Measurements from ENCODE around the gene ZNF740. TPM values are rescaled to one million over a fixed set of nuclear protein-coding genes. Genes with fewer than 3 reads are reported as not detected.

ZNF740 gene, protein sequence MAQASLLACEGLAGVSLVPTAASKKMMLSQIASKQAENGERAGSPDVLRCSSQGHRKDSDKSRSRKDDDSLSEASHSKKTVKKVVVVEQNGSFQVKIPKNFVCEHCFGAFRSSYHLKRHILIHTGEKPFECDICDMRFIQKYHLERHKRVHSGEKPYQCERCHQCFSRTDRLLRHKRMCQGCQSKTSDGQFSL
- 16.7 TPM for total RNA-seq

DNA sequence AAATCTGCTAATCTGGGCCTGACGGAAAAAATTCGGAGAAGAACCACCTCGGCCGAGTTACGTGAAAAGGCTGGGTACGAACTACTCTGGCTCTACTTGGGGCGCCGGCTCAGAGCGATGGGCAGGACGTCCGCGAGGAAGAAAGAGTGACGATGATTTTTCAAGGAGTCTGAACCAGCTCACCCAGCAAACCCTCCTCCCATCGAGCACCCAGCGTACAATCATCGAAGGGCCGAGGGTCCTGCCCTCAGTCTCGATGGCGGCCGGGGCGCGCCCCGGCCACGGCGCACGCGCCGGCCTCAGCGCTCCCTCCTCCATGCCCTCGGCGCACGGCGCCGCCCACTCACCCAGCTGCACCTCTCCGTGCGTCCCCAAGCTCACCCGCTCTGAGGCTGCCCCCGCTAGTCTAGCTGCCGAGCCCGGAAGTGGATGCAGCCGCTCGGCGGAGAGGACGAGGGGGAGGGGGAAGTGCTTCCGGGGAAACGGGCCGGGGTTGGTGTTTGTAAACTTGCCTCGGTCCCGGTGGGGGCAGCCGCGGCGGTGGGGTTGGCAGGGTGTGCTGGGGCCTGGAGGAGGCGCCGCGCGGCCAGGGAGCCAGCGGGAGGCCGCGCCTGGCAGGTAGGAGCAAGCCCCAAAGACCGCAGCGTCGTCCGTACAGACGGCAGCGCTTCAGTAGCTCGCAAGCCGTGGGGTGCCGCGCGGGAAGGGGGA is at the start of gene ZNF740, which contains the start of gene CSAD:
ZNF740 (plus strand) TSS at position 503 of the 711 bp plus-strand sequence. CDS start 1,262 bp downstream, outside the sequence.
CSAD (minus strand) TSS at position 706 of the 711 bp plus-strand sequence. CDS start 7,455 bp downstream, outside the sequence.
- Histone ChIP-seq H3K9me3 (ENCODE audit: control insufficient read depth in 3 of 3, low read length in 3 of 3) (no peaks in the 10 kb centered on the region), H3K4me3 (ENCODE audit: low read length in 3 of 3) (peak within 1 kb of the TSS; percentile 92), H3K36me3 (ENCODE audit: control insufficient read depth in 3 of 3, insufficient read depth in 3 of 3, low read length in 3 of 3) (peaks cover 19 to 32% (median 30%) of the 10 kb centered on the region in 3 donors), H3K4me1 (ENCODE audit: control insufficient read depth in 3 of 3, insufficient read depth in 3 of 3, low read length in 3 of 3) (peaks cover 38 to 46% (median 44%) of the 10 kb centered on the region in 3 donors), H3K27me3 (ENCODE audit: control insufficient read depth in 3 of 3, insufficient read depth in 3 of 3, low read length in 3 of 3) (no peaks in the 10 kb centered on the region), H3K27ac (ENCODE audit: low read depth, low read length) (peak within 1 kb of the TSS; percentile 92), H3K9ac (ENCODE audit: low read depth in 1 of 3, low read length in 3 of 3) (peak within 1 kb of the TSS; percentile 91 to 98 (median 96))

DNA sequence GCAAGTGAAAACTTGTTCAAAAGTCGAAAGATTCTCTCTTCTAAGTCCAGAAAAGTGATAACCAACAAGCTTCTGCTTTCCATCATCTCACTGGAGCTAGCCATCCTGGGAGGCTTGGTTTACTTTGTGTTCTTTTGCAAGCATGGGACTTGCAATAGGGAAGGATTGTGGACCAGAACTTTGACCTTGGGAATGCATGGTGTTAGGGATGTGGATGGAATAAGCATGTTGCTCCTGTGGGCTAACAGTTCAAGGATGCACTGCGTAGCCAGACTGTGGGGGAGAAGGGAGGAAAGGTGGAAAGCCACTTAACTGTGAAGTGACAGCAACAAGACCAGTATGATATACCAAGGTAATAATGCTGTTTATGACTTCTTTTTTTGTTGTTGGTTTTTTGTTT is 48.7 kb upstream of the ZNF740 start:
- no peaks in the 10 kb centered on the region for H3K4me1 ChIP-seq (ENCODE audit: control insufficient read depth in 3 of 3, insufficient read depth in 3 of 3, low read length in 3 of 3)
- no peaks in the 10 kb centered on the region for H3K36me3 ChIP-seq (ENCODE audit: control insufficient read depth in 3 of 3, insufficient read depth in 3 of 3, low read length in 3 of 3)
- no peak overlapping the region for H3K9ac ChIP-seq (ENCODE audit: low read depth in 1 of 3, low read length in 3 of 3)
- H3K27me3 ChIP-seq (ENCODE audit: control insufficient read depth in 3 of 3, insufficient read depth in 3 of 3, low read length in 3 of 3) = no peaks in the 10 kb centered on the region
- no peak overlapping the region for H3K27ac ChIP-seq (ENCODE audit: low read depth, low read length)
- H3K9me3 ChIP-seq (ENCODE audit: control insufficient read depth in 3 of 3, low read length in 3 of 3) = no peaks in the 10 kb centered on the region
- H3K4me3 ChIP-seq (ENCODE audit: low read length in 3 of 3) = no peak overlapping the region

DNA sequence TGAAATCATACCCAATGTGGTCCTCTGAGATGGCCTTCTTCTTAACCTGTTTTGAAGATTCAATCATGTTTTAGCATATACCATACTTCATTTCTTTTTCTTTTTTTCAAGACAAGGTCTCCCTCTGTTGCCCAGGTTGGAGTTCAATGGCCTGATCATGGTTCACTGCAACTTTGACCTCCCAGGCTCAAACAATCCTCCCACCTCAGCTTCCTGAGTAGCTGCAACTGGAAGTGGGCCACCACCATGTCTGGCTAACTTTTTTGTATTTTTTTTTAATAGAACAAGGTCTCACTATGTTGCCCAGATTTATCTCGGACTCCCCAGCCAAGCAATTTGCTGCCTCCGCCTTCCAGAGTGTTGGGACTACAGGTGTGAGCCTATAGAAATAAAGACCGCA is 46.8 kb upstream of the ZNF740 start:
- no peak overlapping the region for H3K9ac ChIP-seq (ENCODE audit: low read depth in 1 of 3, low read length in 3 of 3)
- no peak overlapping the region for H3K4me3 ChIP-seq (ENCODE audit: low read length in 3 of 3)
- no peaks in the 10 kb centered on the region for H3K27me3 ChIP-seq (ENCODE audit: control insufficient read depth in 3 of 3, insufficient read depth in 3 of 3, low read length in 3 of 3)
- H3K4me1 ChIP-seq (ENCODE audit: control insufficient read depth in 3 of 3, insufficient read depth in 3 of 3, low read length in 3 of 3) = no peaks in the 10 kb centered on the region
- H3K36me3 ChIP-seq (ENCODE audit: control insufficient read depth in 3 of 3, insufficient read depth in 3 of 3, low read length in 3 of 3) = no peaks in the 10 kb centered on the region
- no peak overlapping the region for H3K27ac ChIP-seq (ENCODE audit: low read depth, low read length)
- H3K9me3 ChIP-seq (ENCODE audit: control insufficient read depth in 3 of 3, low read length in 3 of 3) = no peaks in the 10 kb centered on the region

DNA sequence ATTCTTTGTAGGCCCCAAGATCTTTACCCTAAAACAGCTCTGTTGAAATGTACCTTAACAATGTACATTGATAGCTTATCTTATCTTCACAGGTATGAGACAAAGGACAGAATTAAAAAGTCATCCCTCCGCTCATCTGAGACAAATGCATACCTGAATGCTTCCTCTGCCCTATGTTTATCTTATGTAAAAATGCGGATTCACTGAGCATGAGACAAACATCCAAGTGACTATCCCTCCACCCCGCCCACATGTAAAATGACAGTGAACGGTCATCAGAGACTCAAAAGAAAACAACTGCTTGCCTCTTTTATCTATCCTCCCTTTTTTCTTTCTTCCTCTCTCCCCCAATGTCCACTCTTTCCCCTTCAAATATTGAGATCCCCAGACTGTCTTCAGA is 37.2 kb upstream of the ZNF740 start:
- H3K4me1 ChIP-seq (ENCODE audit: control insufficient read depth in 3 of 3, insufficient read depth in 3 of 3, low read length in 3 of 3) = no peaks in the 10 kb centered on the region
- no peak overlapping the region for H3K9ac ChIP-seq (ENCODE audit: low read depth in 1 of 3, low read length in 3 of 3)
- H3K4me3 ChIP-seq (ENCODE audit: low read length in 3 of 3) = no peak overlapping the region
- H3K27ac ChIP-seq (ENCODE audit: low read depth, low read length) = no peak overlapping the region
- H3K9me3 ChIP-seq (ENCODE audit: control insufficient read depth in 3 of 3, low read length in 3 of 3) = no peaks in the 10 kb centered on the region
- no peaks in the 10 kb centered on the region for H3K27me3 ChIP-seq (ENCODE audit: control insufficient read depth in 3 of 3, insufficient read depth in 3 of 3, low read length in 3 of 3)
- no peaks in the 10 kb centered on the region for H3K36me3 ChIP-seq (ENCODE audit: control insufficient read depth in 3 of 3, insufficient read depth in 3 of 3, low read length in 3 of 3)

DNA sequence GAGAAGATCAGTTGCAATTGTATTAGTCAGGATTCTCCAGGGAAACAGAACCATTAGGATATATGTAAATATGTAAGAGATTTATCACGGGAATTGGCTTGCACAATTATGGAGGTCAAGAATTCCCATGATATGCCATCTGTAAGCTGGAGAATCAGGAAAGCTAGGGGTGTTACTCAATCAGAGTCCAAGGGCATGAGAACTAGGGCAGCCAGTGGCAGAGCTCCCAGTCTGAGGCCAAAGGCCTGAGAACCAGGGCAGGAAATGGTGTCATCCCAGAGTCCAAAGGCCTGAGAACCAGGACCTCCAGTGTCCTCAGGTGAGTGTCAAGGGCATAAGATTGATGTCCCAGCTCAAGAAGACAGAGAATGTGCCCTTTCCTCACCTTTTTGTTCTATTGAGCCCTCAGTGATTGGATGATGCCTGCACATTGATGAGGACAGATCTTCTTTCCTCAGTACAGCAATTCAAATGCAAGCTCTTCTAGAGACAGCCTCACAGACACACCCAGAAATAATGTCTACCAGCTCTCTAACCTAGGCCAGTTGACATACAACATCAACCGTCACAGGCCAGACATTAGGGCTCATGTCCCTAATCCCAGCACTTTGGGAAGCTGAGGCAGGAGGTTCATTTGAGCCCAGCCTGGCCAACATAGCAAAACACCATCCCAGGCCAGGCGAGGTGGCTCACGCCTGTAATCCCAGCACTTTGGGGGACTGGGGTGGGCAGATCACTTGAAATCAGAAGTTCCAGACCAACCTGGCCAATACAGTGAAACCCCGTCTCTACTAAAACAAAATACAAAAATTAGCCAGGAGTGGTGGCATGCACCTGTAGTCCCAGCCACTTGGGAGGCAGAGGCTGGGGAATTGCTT is 34.9 kb upstream of the ZNF740 start:
- Histone ChIP-seq H3K4me3 (ENCODE audit: low read length in 3 of 3) (no peak overlapping the region), H3K9me3 (ENCODE audit: control insufficient read depth in 3 of 3, low read length in 3 of 3) (no peaks in the 10 kb centered on the region), H3K27me3 (ENCODE audit: control insufficient read depth in 3 of 3, insufficient read depth in 3 of 3, low read length in 3 of 3) (no peaks in the 10 kb centered on the region), H3K36me3 (ENCODE audit: control insufficient read depth in 3 of 3, insufficient read depth in 3 of 3, low read length in 3 of 3) (no peaks in the 10 kb centered on the region), H3K27ac (ENCODE audit: low read depth, low read length) (no peak overlapping the region), H3K9ac (ENCODE audit: low read depth in 1 of 3, low read length in 3 of 3) (no peak overlapping the region), H3K4me1 (ENCODE audit: control insufficient read depth in 3 of 3, insufficient read depth in 3 of 3, low read length in 3 of 3) (no peaks in the 10 kb centered on the region)

DNA sequence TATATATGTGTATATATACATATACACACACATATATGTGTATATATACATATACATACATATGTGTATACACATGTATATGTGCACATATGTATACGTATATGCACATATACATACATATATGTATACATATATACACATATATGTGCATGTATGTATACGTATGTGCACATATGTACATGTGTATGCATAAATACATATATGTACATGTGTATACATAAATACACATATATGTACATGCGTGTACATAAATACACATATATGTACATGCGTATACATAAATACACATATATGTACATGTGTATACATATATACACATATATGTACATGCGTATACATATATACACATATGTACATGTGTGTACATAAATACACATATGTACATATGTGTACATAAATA is 33.3 kb upstream of the ZNF740 start:
- Histone ChIP-seq H3K4me1 (ENCODE audit: control insufficient read depth in 3 of 3, insufficient read depth in 3 of 3, low read length in 3 of 3) (no peaks in the 10 kb centered on the region), H3K36me3 (ENCODE audit: control insufficient read depth in 3 of 3, insufficient read depth in 3 of 3, low read length in 3 of 3) (no peaks in the 10 kb centered on the region), H3K9ac (ENCODE audit: low read depth in 1 of 3, low read length in 3 of 3) (no peak overlapping the region), H3K4me3 (ENCODE audit: low read length in 3 of 3) (no peak overlapping the region), H3K27ac (ENCODE audit: low read depth, low read length) (no peak overlapping the region), H3K9me3 (ENCODE audit: control insufficient read depth in 3 of 3, low read length in 3 of 3) (no peaks in the 10 kb centered on the region), H3K27me3 (ENCODE audit: control insufficient read depth in 3 of 3, insufficient read depth in 3 of 3, low read length in 3 of 3) (no peaks in the 10 kb centered on the region)

DNA sequence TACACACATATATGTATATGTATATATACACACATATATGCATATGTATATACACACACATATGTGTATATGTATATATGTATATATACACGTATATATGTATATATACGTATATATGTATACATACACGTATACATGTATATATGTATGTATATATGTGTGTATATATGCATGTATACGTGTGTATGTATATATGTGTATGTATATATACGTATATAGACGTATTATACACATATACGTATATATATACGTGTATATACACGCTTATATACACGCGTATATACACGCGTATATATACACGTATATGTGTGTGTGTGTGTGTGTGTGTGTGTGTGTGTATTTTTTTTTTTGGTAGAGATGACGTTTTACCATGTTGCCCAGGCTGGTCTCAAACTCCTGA is 32.9 kb upstream of the ZNF740 start:
- H3K4me1 ChIP-seq (ENCODE audit: control insufficient read depth in 3 of 3, insufficient read depth in 3 of 3, low read length in 3 of 3) = no peaks in the 10 kb centered on the region
- H3K36me3 ChIP-seq (ENCODE audit: control insufficient read depth in 3 of 3, insufficient read depth in 3 of 3, low read length in 3 of 3) = no peaks in the 10 kb centered on the region
- no peak overlapping the region for H3K9ac ChIP-seq (ENCODE audit: low read depth in 1 of 3, low read length in 3 of 3)
- no peaks in the 10 kb centered on the region for H3K27me3 ChIP-seq (ENCODE audit: control insufficient read depth in 3 of 3, insufficient read depth in 3 of 3, low read length in 3 of 3)
- no peaks in the 10 kb centered on the region for H3K9me3 ChIP-seq (ENCODE audit: control insufficient read depth in 3 of 3, low read length in 3 of 3)
- H3K4me3 ChIP-seq (ENCODE audit: low read length in 3 of 3) = no peak overlapping the region
- H3K27ac ChIP-seq (ENCODE audit: low read depth, low read length) = no peak overlapping the region

DNA sequence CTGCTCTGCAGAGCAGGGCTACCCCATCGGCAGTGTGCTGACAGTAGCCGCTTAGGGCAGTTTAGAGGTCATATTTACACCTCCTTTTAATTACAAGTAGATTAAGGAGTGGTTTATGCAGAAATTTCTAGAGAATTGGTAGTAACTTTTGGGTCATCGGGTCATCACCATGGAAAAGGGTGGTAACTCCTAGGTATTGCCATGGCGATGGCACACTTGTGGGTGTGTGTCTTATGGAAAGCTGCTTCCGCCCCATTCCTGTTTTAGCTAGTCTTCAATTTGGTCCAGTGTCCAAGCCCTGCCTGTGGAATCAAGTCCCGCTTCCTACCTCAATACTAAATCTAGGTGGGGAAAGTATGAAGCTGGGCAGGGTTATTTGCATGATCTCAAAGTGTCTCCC is 29.5 kb upstream of the ZNF740 start:
- Histone ChIP-seq H3K4me1 (ENCODE audit: control insufficient read depth in 3 of 3, insufficient read depth in 3 of 3, low read length in 3 of 3) (no peaks in the 10 kb centered on the region), H3K27me3 (ENCODE audit: control insufficient read depth in 3 of 3, insufficient read depth in 3 of 3, low read length in 3 of 3) (no peaks in the 10 kb centered on the region), H3K4me3 (ENCODE audit: low read length in 3 of 3) (no peak overlapping the region), H3K9me3 (ENCODE audit: control insufficient read depth in 3 of 3, low read length in 3 of 3) (no peaks in the 10 kb centered on the region), H3K27ac (ENCODE audit: low read depth, low read length) (no peak overlapping the region), H3K9ac (ENCODE audit: low read depth in 1 of 3, low read length in 3 of 3) (no peak overlapping the region), H3K36me3 (ENCODE audit: control insufficient read depth in 3 of 3, insufficient read depth in 3 of 3, low read length in 3 of 3) (no peaks in the 10 kb centered on the region)

DNA sequence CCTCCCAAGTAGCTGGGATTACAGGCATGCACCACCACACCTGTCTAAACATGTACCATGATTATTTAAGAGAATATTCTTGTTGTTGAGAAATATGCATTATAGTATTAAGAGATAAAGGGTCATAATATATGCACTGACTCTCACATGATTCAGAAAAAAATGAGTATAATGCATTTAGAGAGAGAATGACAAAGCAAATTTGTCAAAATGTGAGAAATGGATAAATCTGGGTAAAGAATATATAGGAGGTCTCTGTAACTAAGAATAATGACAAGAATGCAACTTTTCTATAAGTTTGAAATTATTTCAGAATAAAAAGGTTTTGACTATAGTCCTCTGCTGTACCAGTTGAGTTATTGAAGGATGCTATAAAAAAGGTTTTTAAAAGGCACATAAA is 28.1 kb upstream of the ZNF740 start:
- no peaks in the 10 kb centered on the region for H3K36me3 ChIP-seq (ENCODE audit: control insufficient read depth in 3 of 3, insufficient read depth in 3 of 3, low read length in 3 of 3)
- H3K9ac ChIP-seq (ENCODE audit: low read depth in 1 of 3, low read length in 3 of 3) = no peak overlapping the region
- no peaks in the 10 kb centered on the region for H3K27me3 ChIP-seq (ENCODE audit: control insufficient read depth in 3 of 3, insufficient read depth in 3 of 3, low read length in 3 of 3)
- no peak overlapping the region for H3K27ac ChIP-seq (ENCODE audit: low read depth, low read length)
- H3K9me3 ChIP-seq (ENCODE audit: control insufficient read depth in 3 of 3, low read length in 3 of 3) = no peaks in the 10 kb centered on the region
- H3K4me3 ChIP-seq (ENCODE audit: low read length in 3 of 3) = no peak overlapping the region
- H3K4me1 ChIP-seq (ENCODE audit: control insufficient read depth in 3 of 3, insufficient read depth in 3 of 3, low read length in 3 of 3) = no peaks in the 10 kb centered on the region
